T-helper 2 cell (primary cell): ENCODE data around the gene DCAF11.
"Not testable (repeated sequence)": the region's sequence is repeated elsewhere in the genome, so short reads cannot be mapped to it uniquely, and the experiment has no call there.

Source experiments
- DNase-seq, 5 experiments: peaks; one replicate each; pipeline versions ENCODE4 v3.0.0 to v3.0.0-alpha.2; 2012 to 2022

Gene DCAF11

DNA sequence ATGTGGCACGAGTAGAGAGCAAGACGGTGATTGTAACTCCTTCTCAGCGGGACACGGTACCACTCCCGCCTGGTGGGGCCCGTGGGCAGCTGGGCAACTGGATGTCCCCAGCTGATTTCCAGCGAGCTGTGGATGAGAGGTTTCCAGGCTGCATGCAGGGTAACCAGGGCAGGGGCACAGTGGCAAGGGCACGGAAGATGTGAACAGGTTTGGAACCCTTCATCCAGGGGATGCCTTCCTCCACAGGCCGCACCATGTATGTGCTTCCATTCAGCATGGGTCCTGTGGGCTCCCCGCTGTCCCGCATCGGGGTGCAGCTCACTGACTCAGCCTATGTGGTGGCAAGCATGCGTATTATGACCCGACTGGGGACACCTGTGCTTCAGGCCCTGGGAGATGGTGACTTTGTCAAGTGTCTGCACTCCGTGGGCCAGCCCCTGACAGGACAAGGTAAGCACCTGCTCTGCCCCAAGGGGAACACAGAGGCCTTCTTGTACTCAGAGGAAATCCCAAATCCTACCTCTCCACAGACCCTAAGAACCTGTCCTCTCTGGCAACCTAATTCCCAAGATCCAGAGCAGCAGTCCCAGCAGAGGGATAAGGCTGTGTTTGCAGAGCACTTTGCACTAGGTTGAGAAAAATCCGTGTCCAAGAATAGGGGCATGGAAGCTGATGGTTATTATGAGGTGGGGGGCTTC is 16.2 kb upstream of the DCAF11 start:
- no peak for DNase-seq

DNA sequence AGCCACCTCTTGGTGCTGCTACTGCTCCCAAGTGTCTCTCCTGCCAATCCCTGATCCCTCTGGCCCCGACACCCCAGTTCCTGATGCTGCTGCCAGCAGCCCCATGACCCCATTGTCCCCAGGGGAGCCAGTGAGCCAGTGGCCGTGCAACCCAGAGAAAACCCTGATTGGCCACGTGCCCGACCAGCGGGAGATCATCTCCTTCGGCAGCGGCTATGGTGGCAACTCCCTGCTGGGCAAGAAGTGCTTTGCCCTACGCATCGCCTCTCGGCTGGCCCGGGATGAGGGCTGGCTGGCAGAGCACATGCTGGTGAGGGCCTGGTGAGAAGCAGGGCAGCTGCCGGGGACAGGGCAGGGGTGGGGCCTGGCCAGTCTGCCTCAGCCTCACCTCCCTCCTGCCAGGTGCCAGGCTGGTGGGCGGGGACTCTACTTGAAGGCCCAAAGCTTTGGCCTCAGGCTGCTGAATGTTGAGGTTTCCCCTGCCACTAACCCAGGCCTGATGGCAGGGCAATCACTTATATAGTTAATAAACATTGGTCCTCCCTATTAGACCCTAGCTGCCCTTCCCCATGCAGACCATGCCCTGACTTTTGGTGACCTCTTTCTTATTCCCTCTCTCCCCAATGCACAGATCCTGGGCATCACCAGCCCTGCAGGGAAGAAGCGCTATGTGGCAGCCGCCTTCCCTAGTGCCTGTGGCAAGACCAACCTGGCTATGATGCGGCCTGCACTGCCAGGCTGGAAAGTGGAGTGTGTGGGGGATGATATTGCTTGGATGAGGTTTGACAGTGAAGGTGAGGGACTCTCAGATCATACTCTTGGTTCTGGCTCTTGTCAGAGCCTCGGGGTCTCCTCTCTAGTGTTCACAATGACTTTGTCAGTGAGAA is 15.4 kb upstream of the DCAF11 start:
- DNase-seq: no peak

DNA sequence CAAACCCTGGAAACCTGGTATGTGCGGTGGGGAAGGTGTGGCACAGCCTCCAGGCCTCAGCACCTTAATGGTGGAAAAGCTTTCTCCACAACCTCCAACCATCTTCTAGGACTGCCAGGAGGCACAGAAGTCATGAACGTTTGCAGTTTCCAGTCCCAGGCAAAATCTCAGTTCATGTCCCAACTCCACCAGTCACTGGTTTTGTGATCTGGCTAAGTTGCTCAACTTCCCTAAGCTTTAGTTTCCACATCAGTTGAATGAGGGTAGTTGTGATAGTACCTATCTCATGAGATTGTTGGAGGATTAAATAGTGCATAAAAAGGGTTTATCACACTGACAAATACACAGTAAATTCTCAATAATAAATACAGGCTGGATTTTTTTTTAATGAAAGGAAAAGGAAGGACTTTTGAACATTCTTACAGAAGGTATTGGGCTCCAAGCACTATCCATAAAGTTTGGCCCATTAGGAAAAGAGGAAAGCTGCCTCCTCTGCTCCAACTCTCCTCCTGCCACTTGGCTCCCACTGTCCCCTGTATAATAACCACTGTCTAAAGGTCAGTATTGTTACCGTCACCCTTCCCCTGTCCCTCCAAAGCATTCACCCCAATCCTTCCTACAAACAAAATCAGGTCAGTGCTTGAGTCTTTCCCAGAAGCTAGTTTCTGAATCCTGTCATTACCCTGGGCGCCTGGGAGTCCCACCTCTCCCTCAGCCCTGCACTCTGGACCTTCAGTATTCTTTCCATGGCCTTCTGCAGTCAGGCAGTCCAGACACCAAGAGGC is 14.2 kb upstream of the DCAF11 start:
- DNase-seq: no peak

DNA sequence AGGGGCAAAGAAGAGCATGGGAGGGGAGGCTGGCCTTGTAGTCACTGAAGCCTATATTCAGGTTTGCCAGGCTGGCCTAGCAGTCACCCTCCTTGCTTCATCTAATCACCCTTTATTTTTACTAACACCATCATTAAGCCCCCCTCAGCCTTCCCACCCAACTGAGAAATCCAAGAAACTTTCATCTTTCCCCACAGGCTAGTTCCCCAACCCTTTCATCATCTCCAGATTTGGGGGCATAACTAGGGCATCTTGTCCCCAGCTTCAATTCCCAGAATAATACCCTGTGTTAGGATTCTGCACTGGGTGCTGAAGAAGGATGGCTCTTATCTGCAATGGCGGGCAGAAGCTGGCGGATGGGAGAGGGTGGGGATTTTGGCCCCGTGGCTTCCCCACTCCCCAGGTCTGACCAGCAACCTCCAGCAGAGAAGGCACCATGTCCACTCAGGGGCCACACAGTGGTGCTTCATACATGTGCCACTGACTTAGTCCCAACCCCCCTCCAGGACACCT is 13.5 kb upstream of the DCAF11 start:
- no peak for DNase-seq

DNA sequence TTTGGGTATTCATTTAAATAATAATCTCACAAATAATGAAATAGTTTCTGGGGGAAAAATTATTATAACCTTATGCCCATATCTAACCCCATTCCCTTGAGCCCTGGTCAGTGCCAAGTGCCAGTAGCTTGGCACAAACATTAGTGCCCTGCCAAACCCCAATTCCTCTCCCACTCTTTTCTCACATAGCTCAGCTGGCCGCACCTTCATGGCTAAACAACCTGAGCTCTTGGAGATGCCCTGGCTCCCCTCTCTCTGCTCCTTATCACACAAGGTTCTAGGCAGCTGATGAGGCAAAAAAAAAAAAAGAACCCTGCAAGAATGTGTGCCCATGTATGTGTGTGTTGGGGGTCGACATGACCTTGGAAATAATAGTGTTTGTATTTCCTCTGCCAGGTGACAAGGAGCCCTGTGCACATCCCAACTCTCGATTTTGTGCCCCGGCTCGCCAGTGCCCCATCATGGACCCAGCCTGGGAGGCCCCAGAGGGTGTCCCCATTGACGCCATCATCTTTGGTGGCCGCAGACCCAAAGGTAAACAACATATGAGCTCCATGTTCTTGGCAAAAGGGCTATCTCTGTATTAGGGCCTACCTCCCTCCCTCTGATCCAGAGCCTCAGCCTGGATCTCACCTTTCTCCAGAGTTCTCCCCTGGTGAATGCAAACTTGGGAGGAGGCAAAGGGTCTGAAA is 12.1 kb upstream of the DCAF11 start:
- no peak for DNase-seq

DNA sequence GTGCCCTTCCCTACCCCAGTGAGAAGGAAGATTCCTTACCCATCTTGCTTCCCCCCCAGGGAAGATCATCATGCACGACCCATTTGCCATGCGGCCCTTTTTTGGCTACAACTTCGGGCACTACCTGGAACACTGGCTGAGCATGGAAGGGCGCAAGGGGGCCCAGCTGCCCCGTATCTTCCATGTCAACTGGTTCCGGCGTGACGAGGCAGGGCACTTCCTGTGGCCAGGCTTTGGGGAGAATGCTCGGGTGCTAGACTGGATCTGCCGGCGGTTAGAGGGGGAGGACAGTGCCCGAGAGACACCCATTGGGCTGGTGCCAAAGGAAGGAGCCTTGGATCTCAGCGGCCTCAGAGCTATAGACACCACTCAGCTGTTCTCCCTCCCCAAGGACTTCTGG is 11.1 kb upstream of the DCAF11 start:
- no peak for DNase-seq

DNA sequence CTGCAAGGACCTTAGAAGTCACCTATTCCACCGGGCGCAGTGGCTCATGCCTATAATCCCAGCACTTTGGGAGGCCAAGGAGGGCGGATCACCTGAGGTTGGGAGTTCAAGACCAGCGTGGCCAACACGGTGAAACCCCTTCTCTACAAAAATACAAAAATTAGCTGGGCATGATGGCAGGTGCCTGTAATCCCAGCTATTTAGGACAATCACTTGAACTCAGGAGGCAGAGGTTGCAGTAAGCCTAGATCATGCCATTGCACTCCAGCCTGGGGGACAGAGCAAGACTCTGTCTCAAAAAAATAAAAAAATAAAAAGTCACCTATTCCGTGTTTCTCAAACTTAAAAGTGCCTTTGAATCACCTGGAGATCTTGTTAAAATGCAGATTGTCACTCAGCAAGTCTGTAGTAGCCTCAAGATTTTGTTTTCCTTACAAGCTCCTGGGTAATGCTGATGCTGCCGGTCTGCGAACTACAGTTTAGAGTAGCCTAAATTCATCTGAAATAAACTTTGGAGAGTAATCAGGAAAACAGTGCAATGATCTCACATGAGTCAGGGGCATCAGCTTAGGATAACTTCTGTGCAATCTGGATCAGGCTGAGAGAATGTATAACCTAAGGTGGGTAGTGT is 8.9 kb upstream of the DCAF11 start:
- DNase-seq: not testable (repeated sequence)

DNA sequence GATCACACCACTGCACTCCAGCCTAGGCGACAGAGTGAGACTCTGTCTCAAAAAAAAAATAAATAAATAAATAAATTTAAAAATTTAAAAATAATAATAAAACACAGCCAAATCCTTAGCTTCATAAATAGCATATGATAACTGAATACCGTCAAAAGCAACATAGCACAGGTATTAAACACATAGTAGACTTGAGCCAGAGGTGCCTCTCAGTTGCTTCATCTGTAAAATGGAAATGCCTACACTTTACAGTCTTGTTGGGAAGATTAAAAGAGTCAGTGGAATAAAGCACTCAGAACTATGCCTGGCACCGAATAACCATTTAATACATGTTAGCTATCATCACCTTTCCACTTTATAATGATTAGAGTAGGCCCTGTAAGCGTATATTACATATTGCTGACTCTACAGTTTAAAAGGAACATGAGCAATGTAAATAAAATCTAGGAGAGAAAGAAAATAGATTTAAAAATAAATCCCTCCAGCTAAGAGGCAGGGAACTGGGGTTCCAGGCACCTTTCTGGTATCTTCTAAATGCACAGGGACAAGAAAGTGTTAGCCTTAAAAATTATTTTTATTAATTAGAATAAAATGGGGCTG is 7.8 kb upstream of the DCAF11 start:
- no peak for DNase-seq

DNA sequence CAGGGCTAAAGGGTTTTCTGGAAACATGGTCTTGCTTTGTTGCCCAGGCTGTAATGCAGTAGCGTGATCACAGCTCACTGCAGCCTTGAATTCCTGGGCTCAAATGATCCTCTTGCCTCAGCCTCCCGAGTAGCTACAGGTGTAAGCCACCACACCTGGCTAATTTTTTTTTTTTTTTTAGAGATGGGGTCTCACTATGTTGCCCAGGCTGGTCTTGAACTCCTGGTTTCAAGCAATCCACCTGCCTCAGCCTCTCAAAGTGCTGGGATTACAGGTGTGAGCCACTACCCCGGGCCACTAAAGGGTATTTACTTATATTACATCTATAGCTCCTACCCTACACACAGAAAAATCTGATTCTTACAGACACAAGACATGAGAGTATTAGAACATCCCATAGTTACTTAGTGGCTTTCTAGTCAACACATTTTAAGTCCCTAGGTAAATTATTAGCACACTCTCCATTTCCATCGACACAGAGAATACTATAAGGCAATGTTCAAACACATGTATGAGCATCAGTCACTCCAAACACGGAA is 6.2 kb upstream of the DCAF11 start:
- DNase-seq: no peak

DNA sequence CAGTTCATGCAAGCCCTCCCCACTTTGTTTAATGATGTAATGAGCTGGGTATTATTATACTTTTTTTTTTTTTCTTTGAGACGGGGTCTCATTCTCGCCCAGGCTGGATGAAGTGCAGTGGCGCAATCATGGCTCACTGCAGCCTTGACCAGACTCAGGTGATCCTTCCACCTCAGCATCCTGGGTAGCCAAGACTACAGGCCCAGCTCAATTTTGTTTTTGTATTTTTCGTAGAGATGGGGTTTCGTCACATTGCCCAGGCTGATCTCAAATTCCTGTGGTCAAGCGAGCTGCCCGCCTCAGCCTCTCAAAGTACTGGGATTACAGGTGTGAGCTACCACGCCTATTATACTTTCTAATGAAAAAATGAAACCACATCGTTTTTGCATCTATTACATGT is 4.5 kb upstream of the DCAF11 start:
- no peak for DNase-seq

DNA sequence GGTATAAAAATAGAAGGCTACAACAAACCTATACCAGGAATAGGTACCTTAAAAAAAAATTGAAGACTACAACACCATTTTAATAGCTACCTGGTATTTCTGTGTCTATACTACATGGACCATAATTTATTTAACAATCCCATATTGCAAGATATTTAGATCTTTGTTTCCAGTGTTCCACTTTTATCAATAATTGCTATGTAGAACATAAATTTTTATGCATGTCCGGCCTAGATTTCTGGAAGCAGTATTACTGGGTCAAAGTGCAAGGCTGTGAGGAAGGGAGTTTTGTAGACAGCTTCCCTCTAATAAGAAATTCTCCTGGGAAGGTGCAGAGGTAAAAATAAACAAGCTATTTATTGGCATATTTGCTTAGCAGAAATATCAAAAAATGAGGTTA is 4.1 kb upstream of the DCAF11 start:
- DNase-seq: no peak

DNA sequence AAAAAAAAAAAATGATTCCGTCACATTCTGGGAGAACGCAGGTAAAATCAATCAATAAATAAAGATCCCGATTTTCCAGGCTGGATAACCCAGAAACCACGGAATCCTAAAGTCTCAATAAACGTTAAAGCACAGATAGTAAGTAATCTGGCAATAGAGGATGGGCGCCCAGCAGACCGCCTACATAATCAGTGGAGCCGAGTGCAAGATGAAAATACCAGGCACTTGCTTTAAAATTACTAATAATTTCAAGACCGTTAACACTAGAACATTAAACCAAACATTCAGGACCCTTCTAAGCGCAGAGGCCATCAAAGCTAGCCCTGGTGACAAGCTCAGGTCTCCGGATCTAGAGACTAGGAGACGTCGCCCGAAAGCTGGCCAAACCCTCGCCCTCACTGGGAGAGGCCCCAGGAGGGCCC is 1.2 kb upstream of the DCAF11 start:
- DNase-seq: peak in 1 of 5 experiments; percentile 46

DNA sequence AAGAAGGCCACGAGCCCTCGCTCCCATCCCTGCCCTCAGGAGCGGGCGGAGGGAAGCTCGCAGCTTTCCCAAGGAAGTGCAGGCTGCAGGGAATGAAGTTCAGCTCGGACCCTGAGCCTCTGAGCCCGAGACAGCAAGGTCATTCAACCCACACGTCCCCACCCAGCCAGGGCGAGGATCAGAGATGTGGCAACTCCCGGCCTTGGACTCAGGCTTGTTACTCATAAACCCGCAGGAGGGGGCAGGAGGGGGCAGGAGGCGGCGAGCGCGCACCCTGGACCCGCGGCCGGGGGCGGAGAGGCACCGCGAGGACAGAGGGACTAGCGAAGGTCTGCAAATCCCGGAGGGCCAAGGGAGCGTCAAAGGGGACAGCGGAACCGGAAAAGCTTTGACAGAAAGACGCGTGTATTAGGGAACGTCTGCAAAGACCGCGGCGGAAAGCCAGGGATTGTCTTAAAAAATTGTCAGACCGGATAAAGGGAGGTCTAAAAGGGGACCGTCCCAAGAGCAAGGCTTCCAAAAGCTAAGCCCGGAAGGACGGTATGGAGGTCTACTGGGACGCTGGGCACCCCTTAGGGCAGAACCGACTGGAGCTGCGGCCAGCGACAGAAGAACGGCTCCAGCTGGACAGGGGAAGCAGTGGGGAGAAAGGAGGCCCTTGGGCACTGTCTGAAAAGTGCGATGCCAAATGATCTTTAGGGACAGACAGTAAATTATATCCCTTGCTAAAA is 611 bp upstream of the DCAF11 start:
- DNase-seq: peak; percentile 37 to 91 (median 70)

DNA sequence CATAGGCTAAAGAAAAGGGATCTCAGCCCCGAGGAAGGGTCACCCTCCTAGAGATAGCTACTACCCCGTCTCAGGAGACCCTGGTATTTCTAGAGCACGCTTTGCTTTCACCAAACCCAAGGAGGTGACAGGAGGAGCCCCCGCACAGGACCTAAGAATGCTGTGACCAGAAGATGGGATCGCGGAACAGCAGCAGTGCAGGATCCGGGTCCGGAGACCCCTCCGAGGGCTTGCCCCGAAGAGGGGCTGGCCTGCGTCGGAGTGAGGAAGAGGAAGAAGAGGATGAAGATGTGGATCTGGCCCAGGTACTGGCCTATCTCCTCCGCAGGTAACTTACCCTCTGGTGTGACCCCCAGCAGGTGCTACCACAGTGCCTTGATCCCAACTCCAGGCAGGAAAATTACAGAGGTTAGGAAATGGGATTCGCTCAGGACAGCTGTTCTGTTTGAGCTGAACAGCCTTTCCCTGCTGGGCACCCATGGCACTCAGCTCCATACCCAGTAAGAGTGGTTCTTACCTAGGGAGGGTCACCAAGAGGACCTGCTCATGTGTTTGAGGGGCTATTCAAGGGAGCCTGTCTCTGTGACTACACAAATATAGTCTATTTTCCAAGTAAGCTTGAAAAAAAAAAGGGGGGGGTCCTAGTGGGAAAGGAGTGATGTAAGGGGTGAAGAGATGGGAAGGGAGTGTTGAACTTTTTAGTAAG is 998 bp downstream of the DCAF11 start:
- DNase-seq: peak in 1 of 5 experiments; percentile 22

DNA sequence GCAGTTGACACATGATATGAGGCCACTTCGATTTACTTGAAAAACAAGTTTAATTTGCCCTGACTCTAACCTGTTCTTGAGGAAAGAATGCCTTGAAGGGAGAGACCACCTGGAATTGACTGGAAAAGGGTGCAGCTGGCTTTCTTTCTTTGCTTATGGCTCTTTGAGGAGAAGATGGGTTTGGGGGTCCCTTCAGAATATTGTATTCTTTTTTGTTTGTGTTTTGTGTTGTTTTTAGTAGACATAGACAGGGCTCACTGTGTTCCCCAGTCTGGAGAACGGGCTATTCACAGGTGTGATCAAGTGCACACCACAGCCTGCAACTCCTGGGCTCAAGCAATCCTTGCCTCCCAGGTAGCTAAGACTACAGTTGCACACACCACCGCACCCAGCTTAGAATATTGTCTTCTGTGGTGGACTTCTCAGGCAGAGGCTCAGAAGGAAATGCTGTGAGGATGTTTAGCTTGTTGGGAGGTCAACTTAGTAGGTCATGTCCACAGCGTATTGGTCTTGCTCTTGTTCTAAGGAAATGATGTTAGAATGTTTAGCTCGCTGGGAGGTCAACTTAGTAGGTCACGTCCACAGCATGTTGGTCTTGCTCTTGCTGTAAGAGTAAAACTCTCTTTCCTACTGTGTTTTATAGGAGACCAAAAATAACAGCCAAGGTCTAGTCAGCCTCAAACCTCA is 1.7 kb downstream of the DCAF11 start:
- no peak for DNase-seq

DNA sequence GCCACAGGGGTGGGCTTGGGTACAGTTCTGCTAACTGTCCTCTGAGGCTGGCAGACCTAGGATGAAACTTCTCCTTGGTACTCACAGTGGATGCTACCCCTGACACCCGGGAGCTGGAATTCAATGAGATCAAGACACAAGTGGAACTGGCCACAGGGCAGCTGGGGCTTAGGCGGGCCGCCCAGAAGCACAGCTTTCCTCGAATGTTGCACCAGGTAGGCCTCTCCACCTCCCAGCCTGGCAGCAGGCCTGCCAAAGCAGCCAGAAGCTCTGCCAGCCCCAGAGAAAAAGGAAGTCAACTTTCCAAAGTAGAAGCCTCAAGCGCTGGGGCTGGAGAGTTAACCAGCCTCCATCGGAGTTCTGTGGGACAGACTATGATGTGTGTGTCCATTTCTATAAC is 2.6 kb downstream of the DCAF11 start:
- no peak for DNase-seq

DNA sequence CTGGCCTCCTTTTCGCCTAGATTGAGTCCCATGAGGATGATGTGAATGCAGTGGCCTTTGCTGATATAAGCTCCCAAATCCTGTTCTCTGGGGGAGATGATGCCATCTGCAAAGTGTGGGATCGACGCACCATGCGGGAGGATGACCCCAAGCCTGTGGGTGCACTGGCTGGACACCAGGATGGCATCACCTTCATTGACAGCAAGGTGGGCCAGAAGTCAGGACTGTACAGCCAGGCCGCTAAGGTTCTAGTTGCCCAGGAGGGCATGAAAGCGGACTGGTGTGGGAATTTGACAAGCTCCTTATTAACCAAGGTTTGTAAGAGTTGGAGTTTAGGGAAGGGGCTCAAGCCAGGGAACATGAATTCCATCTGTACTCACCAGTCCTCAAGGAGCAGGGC is 5.1 kb downstream of the DCAF11 start:
- DNase-seq: no peak

DNA sequence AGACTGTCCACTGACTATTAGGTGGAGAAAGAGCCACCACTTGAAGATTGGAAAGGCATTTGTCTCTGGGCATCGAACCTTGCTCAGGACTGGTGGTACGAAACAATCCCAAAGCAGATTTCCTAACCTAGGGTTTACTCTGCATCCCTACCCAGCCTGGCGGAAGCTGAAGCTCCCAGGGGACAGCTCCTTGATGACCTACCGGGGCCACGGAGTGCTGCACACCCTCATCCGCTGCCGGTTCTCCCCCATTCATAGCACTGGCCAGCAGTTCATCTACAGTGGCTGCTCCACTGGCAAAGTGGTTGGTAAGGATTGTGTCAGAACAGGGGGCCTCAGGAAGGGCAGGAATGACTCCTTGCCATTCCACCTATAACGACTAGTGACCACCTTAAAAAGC is 6.6 kb downstream of the DCAF11 start:
- no peak for DNase-seq

DNA sequence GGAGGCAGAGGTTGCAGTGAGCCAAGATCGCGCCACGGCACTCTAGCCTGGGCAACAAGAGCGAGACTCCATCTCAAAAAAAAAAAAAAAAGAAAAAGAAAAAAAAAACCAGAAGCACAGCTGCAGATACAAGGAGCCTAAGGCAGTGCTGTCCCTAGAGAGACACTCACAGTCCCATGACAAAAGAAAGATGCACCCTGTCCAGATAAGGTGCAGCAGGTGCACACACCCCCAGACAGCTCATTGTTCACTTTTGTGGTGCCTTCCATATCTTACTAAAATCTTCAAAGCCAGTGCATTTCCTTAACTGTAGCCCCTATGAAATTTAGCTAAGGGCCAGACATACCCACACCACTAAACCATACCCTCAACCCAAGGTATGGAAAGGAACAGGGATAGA is 7.8 kb downstream of the DCAF11 start:
- DNase-seq: no peak
